ENCODE data around the gene SPOCK1. TPM values are rescaled to one million over a fixed set of nuclear protein-coding genes. Genes with fewer than 3 reads are reported as not detected.

Gene SPOCK1
- total RNA-seq, 4 donors from 2014 or later, result 1.1 to 6.4 (median 4.2) TPM; not detected in 1

- Histone ChIP-seq H3K4me1 (no peaks in the 10 kb centered on the region), H3K36me3 (no peaks in the 10 kb centered on the region), H3K9me3 (no peaks in the 10 kb centered on the region), H3K4me3 (no peak overlapping the region), H3K27ac (no peak overlapping the region), H3K27me3 (no peaks in the 10 kb centered on the region)
- no peak for DNase-seq
- TF ChIP-seq POLR2A (IDR thresholded peaks at IDR 0.05), result no peak
- TF ChIP-seq, protein P1, sequence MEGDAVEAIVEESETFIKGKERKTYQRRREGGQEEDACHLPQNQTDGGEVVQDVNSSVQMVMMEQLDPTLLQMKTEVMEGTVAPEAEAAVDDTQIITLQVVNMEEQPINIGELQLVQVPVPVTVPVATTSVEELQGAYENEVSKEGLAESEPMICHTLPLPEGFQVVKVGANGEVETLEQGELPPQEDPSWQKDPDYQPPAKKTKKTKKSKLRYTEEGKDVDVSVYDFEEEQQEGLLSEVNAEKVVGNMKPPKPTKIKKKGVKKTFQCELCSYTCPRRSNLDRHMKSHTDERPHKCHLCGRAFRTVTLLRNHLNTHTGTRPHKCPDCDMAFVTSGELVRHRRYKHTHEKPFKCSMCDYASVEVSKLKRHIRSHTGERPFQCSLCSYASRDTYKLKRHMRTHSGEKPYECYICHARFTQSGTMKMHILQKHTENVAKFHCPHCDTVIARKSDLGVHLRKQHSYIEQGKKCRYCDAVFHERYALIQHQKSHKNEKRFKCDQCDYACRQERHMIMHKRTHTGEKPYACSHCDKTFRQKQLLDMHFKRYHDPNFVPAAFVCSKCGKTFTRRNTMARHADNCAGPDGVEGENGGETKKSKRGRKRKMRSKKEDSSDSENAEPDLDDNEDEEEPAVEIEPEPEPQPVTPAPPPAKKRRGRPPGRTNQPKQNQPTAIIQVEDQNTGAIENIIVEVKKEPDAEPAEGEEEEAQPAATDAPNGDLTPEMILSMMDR (IDR thresholded peaks at IDR 0.05), result no peak
Observed at GRCh38 chr5:137368651-137369050, 130.5 kb downstream of the SPOCK1 start.

DNA sequence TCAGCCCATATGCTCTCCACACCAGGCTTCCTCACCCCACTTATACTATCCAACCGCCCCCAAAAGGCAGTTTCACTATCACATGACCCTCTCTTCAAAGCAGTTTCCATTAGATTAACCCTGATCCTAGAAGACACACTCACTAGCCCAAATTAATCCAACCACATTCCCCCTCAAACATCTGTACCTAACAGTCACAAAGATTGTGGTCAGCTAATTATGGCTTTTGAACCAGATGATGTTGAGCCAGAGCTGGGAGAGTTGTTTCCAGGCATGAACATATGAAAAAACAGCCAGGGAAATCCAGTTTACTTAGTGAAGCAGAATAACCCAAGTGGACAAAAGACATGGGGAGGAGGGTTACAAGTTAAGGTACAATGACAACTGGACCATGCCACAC is 131.2 kb downstream of the SPOCK1 start:
- no peaks in the 10 kb centered on the region for H3K9me3 ChIP-seq
- no peaks in the 10 kb centered on the region for H3K36me3 ChIP-seq
- no peak overlapping the region for H3K4me3 ChIP-seq
- no peak for TF ChIP-seq POLR2A (IDR thresholded peaks at IDR 0.05)
- TF ChIP-seq, protein P1 (IDR thresholded peaks at IDR 0.05), result no peak
- DNase-seq, result no peak
- H3K27ac ChIP-seq, result no peak overlapping the region
- no peaks in the 10 kb centered on the region for H3K4me1 ChIP-seq
- no peaks in the 10 kb centered on the region for H3K27me3 ChIP-seq

DNA sequence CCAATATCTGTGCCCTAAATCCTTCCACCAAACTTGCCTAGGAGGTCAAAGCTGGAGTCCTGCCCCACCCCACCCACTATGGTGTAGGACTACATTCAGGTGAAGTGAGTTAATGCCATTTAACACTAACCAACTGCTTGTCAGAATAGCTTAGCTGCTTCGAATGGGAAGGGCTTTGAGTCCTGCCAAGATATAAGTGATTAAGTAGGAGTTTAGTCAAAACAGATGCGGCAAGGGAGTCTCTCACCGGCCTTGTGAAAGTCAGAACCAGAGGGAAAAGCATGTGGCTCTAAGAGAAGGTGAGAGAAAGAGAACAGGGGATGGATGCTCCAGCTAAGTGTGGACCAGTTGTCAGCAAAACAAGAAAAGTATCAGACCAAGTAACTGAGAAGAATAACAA is 132.6 kb downstream of the SPOCK1 start:
- no peak for DNase-seq
- Histone ChIP-seq H3K4me3 (no peak overlapping the region), H3K27ac (no peak overlapping the region), H3K4me1 (no peaks in the 10 kb centered on the region), H3K9me3 (no peaks in the 10 kb centered on the region), H3K27me3 (no peaks in the 10 kb centered on the region), H3K36me3 (no peaks in the 10 kb centered on the region)
- TF ChIP-seq, protein P1 (IDR thresholded peaks at IDR 0.05), result no peak
- TF ChIP-seq POLR2A (IDR thresholded peaks at IDR 0.05), result no peak

GRCh38 chr5:137365126-137365865 is 133.8 kb downstream of the SPOCK1 start:
- Histone ChIP-seq H3K9me3 (no peaks in the 10 kb centered on the region), H3K4me3 (no peak overlapping the region), H3K27me3 (no peaks in the 10 kb centered on the region), H3K36me3 (no peaks in the 10 kb centered on the region), H3K27ac (no peak overlapping the region), H3K4me1 (no peaks in the 10 kb centered on the region)
- DNase-seq, result no peak
- TF ChIP-seq, protein P1 (IDR thresholded peaks at IDR 0.05), result no peak
- no peak for TF ChIP-seq POLR2A (IDR thresholded peaks at IDR 0.05)

DNA sequence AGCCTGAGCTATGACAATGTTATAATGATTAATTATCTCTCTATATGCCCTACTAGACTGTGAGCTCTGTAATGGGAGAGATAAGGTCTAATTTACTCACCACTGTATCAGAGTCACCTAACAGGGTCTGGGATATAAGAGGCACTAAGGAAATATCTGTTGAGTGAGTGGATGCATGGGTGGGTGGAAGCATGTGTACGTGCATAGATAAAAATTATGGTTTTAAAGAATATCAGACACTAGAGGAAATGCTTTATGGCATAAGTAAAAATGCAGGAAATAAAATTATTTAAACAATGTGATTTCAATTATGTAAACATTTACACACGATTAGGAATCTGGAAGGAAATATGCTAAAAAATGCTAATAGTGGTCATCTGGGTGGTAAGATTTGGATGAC is 137.8 kb downstream of the SPOCK1 start:
- H3K4me1 ChIP-seq, result no peaks in the 10 kb centered on the region
- H3K4me3 ChIP-seq, result no peak overlapping the region
- no peaks in the 10 kb centered on the region for H3K9me3 ChIP-seq
- no peaks in the 10 kb centered on the region for H3K36me3 ChIP-seq
- TF ChIP-seq, protein P1 (IDR thresholded peaks at IDR 0.05), result no peak
- no peak for TF ChIP-seq POLR2A (IDR thresholded peaks at IDR 0.05)
- no peak overlapping the region for H3K27ac ChIP-seq
- no peak for DNase-seq
- no peaks in the 10 kb centered on the region for H3K27me3 ChIP-seq

Measured in Peyer's patch (tissue), 4 donors.